Fibroblast of upper back skin (primary cell): ENCODE results near the gene INSM2.

Experiments used
- DNase-seq: peaks from one replicate; pipeline ENCODE4 v3.0.0-alpha.2; 2013

INSM2 gene

DNA sequence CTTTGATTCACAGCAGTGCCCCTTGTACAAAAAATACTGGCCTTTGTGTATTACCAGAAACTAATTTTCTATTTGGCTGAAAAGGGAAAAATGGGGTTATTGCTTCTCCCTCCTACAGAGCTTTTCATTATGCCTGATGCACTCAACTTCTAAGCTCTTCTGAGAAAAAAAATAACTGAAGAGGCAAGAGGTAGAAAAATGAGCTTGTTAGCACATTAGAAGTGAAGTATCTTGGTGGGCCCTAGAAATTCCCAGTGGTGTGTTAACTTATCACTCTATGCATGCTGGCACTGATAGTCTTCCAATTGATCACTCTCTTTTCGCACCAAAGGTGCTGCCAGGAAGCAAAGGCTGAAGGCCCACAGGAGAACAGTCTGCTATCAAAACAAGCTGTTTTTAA, 17.1 kb downstream of the INSM2 start:
- no peak for DNase-seq

DNA sequence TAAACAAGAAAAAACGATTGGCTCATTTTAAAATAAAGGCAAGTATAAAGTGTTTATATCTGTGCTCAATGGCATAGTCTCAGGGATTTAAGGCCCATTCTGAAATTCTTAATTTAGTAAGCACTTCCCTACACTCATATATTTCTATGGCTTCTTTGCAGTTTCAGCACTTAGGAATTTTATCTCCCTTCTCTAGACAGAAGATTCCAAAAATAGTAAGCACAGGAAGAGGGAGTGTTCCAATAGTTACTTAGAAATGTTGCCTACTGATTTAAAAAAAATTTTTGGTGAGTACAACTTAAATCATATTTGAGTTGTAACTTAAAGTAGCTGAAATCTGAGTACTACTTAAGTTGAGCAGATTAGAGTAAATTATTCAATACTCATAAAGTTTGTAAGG, 19.8 kb downstream of the INSM2 start:
- DNase-seq = peak; percentile 44

DNA sequence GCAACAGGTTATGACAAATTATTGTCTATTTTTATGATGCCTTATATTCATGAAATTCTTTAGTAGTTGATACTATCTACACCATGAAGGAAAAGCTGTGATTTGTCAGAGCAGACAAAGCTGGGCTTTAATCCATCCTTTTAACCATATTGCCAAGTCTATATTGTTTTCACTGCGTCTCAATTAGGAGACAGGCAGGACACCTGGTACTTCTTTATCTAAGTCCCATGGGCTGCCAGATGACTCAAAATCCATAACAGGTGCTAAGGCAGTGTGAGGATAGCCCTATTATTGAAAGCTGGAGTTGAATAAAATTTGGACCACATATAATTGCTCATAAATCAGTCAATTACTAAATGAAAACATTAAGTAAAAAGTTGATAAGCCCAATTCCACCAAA, 22.6 kb downstream of the INSM2 start:
- DNase-seq = no peak

DNA sequence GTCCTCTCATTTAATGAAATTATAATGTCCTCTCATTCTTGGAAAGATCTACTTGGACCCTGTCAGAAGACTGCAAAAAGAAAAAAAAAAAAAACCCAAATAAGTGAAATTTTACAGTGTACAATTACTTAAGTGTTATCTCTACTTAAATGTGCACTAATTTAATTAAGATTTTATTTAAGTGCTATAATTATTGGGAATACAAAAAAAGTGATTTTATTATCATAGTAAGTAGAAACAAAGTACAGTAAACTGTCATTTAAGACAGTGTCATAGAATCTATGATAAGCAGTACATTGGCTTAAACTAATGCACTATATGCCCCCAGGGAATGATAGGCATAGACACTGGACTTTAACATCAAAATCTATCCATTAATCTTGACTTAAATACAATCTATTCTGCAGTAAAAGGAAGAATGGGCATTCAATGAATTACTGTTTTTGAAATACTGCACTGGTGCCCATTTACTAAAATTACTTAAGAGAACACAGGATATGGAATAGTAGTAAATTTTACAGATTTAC, 23.3 kb downstream of the INSM2 start:
- DNase-seq = no peak

DNA sequence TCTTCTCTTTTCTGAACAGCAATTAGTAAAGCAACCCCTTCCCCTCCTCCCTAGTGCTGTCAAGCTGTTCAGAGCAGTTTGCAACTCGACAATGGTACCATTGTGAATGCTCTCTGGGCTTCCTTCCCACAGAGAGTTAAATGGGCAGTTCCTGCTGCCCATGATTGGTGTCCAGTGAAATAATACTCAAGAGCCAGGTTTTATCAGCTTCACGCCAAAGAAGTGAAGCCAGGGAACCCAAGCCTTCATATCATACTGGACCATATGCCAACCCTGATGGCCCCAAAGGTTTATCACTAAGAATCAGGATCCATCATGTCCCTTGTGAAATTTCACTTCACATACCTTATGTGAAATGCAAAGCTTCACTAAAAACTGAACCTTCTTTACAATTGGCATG, 24.7 kb downstream of the INSM2 start:
- DNase-seq = no peak

DNA sequence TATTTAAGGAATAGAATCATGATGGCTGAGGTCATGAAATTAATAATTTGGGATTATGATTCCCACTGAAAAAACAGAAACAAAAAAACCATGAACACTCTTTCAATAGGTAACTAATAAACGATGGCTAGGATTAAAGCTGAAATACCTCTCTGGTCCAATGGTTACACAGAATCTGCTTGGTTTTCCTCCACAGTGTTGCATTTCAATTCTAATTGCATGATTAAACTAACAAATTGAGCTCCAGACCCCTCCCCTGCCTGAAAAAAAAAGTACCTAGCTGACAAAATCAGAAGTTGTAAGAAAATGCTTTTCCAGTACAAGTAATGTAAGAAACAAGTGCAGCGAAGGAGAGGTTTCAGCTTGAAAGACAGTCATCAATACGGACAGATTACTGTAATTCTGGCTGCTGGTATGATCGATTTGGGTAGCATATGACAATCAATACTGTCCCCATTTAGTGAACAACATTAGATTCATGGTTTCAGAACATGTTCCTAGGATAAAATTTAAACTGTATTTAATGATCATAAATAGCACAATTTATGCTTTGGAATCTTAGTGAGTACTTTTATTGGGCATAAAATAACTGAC, 32.0 kb downstream of the INSM2 start:
- no peak for DNase-seq

DNA sequence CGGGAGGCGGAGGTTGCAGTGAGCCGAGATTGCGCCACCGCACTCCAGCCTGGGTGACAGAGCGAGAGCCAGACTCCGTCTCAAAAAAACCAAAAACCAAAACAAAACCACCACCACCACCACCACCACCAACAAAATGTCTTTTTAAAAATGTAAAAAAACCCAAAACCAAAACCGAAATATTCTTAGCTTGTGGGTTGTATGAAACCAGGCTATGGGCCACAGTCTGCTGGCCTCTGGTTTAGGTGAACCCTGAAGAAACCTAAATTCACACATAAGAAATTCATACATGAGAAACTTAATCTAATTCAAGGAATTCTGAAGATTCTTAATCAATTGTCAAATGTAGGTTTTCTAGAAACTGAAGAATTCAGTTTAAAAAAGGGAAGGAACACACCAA, 37.6 kb downstream of the INSM2 start:
- DNase-seq = no peak

DNA sequence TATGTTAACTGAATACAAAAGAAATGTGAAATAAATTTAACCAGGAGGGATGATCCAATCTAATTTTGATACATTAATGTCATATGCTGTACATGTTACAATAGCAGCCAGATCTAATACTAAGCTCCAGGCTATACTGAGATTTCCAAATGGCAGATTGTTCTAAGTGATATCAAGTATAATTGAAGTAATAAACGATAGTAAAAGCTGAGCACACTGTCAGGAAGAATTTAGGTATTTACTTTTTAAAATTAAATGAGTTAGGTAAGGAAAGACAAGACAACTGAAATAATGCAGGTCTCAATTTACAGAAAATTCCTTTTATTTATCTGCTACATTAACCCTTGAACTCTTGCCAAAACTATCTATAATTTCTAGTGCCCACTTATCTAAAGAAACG, 39.9 kb downstream of the INSM2 start:
- no peak for DNase-seq

DNA sequence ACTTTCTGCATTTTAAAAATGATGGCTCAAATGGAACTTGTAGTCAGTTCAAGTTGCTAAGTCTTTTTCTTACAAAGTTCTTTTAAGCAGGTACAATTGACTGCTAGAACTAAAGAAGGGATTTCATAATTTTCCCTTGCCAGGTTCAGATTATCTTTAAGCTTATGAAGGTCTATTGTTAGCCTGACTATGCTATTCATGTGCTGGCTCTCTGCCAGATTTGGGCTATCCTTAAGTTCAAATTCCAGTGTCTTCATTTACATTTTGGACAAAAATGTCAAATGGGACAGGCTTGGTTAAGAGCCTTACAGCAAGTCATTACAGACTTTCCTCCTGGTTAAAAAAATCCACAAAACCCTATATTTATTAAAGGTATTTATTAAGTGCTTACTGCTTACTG, 42.3 kb downstream of the INSM2 start:
- DNase-seq = peak; percentile 10

DNA sequence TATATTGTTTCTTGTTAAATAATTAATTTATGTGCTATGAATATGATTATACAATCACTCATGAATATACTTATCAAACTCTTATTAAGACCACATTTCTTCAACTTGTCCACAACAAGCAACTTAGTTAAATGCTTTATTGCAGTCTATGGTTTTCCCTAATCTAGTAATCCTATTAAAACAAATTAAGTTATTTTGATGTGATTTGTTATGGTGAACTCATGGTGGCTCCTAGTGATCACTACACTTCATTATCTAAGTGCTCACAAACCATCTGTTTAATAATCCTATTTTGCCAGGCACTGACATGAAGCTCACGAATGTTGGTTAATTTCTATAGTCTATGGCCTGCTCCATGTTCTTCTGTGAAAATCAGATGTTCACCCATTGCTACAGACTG, 42.9 kb downstream of the INSM2 start:
- no peak for DNase-seq

DNA sequence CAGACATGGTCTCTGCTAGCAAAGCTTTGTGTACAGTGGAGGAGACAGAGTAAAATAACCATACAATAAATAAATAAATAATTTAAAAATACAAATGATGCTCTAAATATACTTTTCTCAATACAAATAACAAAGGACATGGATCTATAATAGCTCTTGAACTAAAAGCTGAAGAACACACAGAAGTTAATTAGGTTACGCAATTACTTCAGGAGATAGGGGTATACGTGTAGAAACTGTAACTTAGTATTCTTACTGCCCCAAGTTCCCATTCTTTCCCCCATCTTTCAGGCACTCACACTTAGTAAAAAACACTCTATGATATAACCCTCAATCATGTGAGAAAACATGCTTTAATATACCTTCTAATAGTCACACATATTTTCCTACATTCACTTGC, 44.2 kb downstream of the INSM2 start:
- no peak for DNase-seq

DNA sequence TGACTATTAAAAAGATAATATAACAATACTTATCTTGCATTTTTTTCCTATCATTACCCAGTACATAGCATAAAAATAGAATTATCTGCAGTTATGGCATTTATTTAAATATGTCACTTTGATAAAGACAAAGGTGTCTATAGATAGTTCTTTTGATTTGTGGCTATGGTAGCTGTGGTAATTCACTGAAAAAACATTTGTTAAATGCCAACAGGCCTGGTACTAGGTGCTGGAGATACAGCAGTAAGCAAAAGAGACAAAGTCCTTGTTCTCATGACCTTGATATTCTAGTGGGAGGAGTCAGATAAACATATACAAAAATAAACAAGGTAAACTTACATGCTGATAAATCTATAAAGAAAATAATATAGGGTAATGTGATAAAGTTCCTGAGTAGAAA, 44.7 kb downstream of the INSM2 start:
- DNase-seq = no peak
